Nucleus accumbens (tissue), 56 donors: ENCODE results near the gene TTC7B.

ENCODE experiments used
- DNase-seq, 56 donors: peaks; one replicate each; lab custom pipeline; 2025; lab: John Stamatoyannopoulos, UW

Gene TTC7B

DNA sequence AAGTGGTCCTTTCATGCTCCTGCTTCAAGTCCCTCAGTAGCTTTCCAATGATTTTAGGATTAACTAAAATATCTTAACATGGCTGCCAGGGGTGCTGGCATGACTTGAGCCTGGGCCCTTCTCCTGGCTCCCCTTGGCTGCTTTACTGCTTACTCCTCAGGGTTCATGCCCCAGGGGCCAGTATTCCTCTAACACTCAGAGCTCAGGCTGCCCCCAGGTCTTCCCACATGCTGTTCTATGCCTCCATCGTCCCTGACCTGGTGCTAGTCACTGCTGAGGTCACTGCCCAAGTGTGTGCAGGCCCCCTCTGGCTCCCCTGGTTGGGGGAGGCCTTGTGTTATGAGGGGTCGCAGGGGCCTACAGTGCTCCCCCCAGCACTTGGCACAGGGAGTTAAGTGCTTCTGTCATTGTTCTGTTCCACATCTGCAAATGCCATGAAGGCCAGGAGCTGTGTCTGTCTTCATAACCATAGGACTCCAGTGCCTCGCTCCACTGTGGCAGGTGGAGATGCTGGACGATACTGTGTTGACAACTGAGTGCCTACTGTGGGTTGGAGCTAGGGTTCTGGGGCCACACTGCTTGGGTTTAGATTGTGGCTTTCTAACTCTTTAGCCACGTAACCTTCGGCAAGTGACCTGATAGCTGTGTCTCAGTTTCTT, 228.8 kb downstream of the TTC7B start:
- DNase-seq: no peak

GRCh38 chr14:90585106-90585505, 231.1 kb downstream of the TTC7B start:
- no peak for DNase-seq

- no peak for DNase-seq
Measured at GRCh38 chr14:90583916-90584605, 232.2 kb downstream of the TTC7B start.

- DNase-seq: no peak
Measured at GRCh38 chr14:90583427-90583826, 232.8 kb downstream of the TTC7B start.

GRCh38 chr14:90582166-90582565, 234.1 kb downstream of the TTC7B start:
- no peak for DNase-seq

GRCh38 chr14:90581745-90582144, 234.5 kb downstream of the TTC7B start:
- DNase-seq: no peak

GRCh38 chr14:90580377-90581335, 235.6 kb downstream of the TTC7B start:
- no peak for DNase-seq

DNA sequence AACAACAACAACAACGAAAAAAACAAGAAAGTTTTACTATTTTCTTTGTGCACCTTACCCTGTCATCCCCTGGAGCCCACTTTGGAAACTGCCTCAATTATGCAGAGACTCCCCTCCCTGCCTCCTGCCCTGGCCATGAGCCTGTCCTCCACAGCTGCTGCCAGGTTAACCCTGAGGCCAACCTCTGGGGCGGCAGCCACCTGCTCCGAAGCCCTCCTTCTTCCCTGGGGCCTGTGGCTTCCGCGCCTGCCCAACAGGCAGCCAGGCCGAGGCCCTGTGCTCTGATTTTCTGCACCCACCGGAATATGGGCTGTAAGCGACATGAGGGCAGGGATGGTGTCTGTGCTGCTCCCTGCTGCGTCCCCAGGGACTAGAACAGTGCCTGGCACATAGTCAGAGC, 236.4 kb downstream of the TTC7B start:
- DNase-seq: no peak

- DNase-seq: no peak
Measured at GRCh38 chr14:90579088-90579487, 237.1 kb downstream of the TTC7B start.

- DNase-seq: peak in 8 of 56 donors; percentile 21 to 58 (median 44)
Measured at GRCh38 chr14:90578283-90578985, 237.8 kb downstream of the TTC7B start.

DNA sequence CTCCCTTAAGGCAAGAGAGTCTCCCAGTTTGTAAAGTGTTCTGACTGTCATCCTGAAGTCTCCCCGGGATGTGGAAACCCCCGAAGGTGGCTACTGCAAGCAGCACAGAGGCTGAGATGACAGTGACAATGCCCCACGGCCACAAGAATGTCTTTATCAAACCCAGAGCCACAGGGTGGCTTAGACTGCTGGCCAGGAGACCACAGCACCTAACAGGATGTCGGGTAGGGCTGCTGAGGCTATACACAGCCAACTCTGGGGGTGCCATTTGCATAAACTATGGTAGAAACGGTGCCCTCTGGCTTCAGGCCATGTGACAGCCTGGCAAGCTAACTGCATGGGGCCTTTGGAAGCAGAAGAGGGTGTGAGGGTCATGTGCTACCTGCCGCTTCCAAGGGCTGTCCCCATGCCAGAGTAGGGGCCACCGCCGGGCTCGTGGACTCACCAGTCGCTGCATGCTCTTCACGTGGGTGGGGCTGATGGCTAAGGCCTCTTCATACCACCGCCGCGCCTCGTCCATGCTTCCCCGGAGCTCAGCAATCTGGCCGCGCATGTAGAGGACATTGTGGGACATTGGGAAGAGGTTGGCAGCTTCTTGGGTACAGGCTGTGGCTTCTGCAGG, 238.5 kb downstream of the TTC7B start:
- peak in 16 of 56 donors; percentile 18 to 61 (median 40) for DNase-seq

DNA sequence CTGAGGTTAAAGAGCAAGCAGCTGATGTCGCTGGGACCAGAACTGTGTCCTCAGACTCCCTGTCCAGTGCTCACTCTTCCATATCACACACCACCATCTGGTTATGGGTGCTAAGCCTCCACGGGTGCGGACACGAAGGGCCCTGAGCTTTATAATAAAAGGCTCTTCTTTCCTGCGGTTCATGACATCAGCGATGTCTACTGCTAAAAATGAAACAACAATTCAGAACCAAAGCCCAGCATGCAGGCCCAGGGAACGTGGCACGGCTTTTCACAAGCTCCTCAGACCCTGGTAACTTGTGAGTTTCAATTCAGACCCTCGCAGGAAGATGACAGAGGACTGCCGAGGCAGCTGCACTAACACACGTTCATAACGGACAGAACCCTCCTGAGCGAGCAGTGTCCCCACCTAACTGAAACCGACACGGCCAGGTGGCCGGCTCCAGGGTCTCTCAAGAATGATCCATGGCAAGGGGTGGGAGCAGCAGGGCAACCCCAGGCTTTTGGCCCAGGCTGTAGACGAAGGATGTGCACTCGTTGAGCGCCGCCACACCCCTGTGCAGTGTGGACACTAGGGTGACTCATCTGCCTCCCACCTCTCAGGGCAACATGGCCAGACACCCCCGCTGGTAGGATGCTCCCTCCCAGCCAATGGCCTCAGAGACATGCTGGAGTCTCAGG, 239.1 kb downstream of the TTC7B start:
- DNase-seq: no peak

DNA sequence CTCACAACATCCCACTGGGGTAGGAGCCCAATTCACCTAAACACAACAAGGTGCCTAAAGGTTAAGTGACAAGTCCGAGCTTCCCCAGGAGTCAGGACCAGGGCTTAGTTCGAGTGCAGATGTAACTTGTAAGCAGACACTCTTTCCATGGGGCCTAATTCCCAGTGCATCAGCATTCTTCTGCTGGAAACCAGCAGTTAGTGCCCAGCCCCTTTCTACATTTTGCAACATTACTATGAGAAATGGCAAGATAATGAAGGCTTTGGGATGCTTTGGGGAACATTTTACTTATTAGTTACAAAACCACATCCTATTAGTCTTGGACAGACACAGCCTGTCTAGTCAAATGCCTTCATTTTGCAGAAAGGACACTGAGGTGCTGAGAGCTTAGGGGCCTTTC, 239.6 kb downstream of the TTC7B start:
- no peak for DNase-seq

DNA sequence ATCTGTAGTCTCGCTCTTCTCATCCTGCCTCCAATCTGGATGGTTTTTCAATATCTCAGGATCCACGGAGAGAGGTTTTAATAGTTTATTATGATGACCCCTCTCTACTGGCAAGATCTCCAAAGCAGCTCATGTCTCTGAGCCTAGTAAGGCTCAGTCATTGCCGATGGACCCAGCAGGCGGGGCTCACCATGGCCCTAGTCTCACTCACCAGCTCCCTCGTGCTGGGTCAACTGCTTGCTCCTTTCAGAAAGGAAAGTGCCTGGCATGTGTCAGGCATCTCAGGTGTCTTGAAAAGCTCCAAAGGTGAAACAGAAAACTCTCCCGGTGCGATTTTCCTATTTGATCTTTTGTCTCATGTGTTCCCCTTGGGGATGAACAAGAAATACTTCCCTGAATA, 240.4 kb downstream of the TTC7B start:
- no peak for DNase-seq

DNA sequence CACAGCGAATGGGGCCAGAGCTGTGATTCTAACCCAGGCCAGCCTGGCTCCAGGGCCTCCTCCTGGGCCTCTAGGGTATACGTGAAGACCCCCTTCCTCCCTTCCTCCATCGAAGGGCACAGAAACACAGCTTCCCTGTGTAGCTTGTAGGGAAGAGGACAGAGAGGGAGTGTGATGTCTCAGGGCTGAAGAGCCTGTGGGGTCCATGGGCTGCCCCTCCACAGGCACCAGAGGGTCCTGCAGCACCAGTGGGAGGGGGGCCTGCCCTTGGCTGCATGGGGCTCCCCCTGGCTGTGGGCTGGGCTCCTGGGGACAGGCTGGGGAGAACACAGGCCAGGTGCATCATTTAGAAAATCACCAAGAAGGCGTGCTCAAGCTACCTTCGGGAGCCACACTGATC, 240.9 kb downstream of the TTC7B start:
- no peak for DNase-seq

GRCh38 chr14:90574188-90575131, 241.8 kb downstream of the TTC7B start:
- peak in 3 of 56 donors; percentile 29 to 51 (median 45) for DNase-seq

DNA sequence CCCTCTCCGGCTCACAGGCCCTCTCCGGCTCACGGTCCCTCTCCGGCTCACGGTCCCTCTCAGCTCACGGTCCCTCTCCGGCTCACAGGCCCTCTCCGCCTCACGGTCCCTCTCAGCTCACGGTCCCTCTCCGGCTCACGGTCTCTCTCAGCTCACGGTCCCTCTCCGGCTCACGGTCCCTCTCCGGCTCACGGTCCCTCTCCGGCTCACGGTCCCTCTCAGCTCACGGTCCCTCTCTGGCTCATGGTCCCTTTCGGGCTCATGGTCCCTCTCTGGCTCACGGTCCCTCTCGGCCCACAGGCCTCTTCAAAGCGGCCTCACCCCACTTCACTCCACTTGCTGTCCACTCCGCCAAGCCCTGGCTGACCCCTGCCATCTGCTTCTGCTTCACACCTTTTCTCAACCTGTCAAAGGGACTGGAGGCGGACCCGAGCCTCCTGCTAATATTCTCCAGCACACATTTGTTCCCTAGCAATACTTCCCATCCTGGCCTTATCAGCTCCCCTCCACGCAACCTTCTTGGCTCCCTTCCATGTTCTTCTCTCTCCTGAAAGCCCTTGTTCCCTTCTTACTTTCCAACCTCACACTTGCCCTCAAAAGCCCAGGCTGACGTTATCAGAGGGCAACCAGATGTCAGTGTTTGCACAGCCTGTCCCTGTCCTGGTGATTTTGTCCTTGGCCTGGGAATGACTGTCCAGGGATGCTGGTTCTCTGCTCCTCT, 242.7 kb downstream of the TTC7B start:
- no peak for DNase-seq
